Ovary (tissue), 3 donors: ENCODE results near the gene SH2D6.

Experiments
- POLR2A ChIP-seq: fragments of 450-650 bp; IDR thresholded peaks from one replicate; pipeline ENCODE4 v1.6.1; 2017; ENCODE audit warnings: antibody characterized with exemption, mild to moderate bottlenecking, moderate library complexity
- TF ChIP-seq, protein P1 (sequence below), 3 donors: fragments of 450-650 bp in 2 of 3; fragments of 200-600 bp in 1 of 3; IDR thresholded peaks; one replicate each; pipeline versions ENCODE4 v1.5.1 to v1.8.0; 2016 to 2022; ENCODE audit warnings: antibody characterized with exemption in 3 of 3, mild to moderate bottlenecking in 1 of 3
- donor health status: DM: no; HTN: no; CAD: no.

DNA sequence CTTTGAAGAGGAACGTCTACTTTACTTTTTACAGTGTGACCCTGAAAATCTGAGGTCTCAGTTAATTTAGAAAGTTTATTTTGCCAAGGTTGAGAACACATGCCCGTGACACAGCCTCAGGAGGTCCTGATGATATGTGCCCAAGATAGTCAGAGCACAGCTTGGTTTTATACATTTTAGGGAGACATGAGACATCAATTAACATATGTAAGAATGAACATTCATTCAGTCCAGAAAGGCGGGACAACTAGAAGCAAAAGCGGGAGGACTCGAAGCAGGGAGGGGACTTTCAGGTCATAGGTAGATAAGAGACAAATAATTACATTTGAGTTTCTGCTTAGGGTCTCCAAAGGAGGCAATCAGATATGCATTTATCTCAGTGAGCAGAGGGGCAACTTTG, 40.3 kb upstream of the SH2D6 start:
- TF ChIP-seq, protein P1, sequence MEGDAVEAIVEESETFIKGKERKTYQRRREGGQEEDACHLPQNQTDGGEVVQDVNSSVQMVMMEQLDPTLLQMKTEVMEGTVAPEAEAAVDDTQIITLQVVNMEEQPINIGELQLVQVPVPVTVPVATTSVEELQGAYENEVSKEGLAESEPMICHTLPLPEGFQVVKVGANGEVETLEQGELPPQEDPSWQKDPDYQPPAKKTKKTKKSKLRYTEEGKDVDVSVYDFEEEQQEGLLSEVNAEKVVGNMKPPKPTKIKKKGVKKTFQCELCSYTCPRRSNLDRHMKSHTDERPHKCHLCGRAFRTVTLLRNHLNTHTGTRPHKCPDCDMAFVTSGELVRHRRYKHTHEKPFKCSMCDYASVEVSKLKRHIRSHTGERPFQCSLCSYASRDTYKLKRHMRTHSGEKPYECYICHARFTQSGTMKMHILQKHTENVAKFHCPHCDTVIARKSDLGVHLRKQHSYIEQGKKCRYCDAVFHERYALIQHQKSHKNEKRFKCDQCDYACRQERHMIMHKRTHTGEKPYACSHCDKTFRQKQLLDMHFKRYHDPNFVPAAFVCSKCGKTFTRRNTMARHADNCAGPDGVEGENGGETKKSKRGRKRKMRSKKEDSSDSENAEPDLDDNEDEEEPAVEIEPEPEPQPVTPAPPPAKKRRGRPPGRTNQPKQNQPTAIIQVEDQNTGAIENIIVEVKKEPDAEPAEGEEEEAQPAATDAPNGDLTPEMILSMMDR (IDR thresholded peaks at IDR 0.05), result no peak
- TF ChIP-seq POLR2A, result no peak
